Measurements from ENCODE around the gene WDFY4.

DNA sequence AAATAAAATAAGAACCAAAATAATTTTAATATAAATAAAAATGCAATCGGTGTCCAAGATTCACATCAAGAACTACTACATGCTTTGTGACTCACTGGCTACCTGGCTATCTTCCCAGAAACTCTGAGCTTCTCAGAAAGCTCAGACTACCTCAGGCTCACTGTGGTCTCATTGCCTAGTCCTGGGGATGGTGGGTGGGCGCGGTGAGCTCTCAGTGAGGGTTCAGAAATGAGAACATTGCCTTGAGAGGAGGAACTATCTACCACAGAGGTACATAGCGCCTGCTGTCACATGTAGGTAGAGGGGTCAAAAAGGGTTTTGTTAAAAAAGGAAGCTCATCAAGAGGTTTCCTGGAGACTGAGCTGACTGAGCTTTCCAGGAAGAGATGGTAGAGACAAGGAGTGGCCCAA, 108.0 kb downstream of the WDFY4 start:
- no peak for TF ChIP-seq CTCF (IDR thresholded peaks at IDR 0.05; ENCODE audit: extremely low read depth in 1 of 2, insufficient read depth in 1 of 2, low read depth in 1 of 2, low read length in 2 of 2)
- no peak for TF ChIP-seq EZH2 (IDR thresholded peaks at IDR 0.05; ENCODE audit: borderline replicate concordance, low read depth, low read length, severe bottlenecking)
- TF ChIP-seq POLR2AphosphoS5 (IDR thresholded peaks at IDR 0.05; ENCODE audit: insufficient read depth, low read depth, low read length): no peak
- TF ChIP-seq POLR2A (IDR thresholded peaks at IDR 0.05; ENCODE audit: low read depth, low read length): no peak
- TF ChIP-seq FOS (IDR thresholded peaks at IDR 0.05; ENCODE audit: borderline replicate concordance, insufficient read depth, low read length): no peak
- TF ChIP-seq MAX (IDR thresholded peaks at IDR 0.05; ENCODE audit: insufficient read depth, insufficient read length): no peak
- TF ChIP-seq GATA2 (IDR thresholded peaks at IDR 0.05; ENCODE audit: insufficient read depth, insufficient read length, low read depth, low read length): no peak
- TF ChIP-seq MYC (IDR thresholded peaks at IDR 0.05; ENCODE audit: low read depth, low read length): no peak
- no peak for TF ChIP-seq JUN (IDR thresholded peaks at IDR 0.05; ENCODE audit: borderline replicate concordance, insufficient read depth, insufficient read length, low read depth)
